Loucy (cell line): ENCODE measurements around the gene NRP1.

Source experiments
- EZH2phosphoT487 ChIP-seq: fragments of 200-600 bp; IDR thresholded peaks from 2 replicates; pipeline ENCODE4 v1.6.1; 2018; ENCODE audit warnings: antibody characterized with exemption, mild to moderate bottlenecking, moderate library complexity, borderline replicate concordance
- TF ChIP-seq, protein P1 (sequence below): fragments of 200-600 bp; sonication (generic); conservative IDR thresholded peaks from 2 replicates; pipeline ENCODE4 v1.5.1; 2014; ENCODE audit warnings: mild to moderate bottlenecking, antibody characterized with exemption, low read length

- TF ChIP-seq, protein P1, sequence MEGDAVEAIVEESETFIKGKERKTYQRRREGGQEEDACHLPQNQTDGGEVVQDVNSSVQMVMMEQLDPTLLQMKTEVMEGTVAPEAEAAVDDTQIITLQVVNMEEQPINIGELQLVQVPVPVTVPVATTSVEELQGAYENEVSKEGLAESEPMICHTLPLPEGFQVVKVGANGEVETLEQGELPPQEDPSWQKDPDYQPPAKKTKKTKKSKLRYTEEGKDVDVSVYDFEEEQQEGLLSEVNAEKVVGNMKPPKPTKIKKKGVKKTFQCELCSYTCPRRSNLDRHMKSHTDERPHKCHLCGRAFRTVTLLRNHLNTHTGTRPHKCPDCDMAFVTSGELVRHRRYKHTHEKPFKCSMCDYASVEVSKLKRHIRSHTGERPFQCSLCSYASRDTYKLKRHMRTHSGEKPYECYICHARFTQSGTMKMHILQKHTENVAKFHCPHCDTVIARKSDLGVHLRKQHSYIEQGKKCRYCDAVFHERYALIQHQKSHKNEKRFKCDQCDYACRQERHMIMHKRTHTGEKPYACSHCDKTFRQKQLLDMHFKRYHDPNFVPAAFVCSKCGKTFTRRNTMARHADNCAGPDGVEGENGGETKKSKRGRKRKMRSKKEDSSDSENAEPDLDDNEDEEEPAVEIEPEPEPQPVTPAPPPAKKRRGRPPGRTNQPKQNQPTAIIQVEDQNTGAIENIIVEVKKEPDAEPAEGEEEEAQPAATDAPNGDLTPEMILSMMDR: no peak
- TF ChIP-seq EZH2phosphoT487: no peak
Observed at GRCh38 chr10:33363106-33363505, 28.6 kb upstream of the NRP1 start.
